ENCODE measurements around the gene FAM114A2.
"Not testable (repeated sequence)": the region's sequence is repeated elsewhere in the genome, so short reads cannot be mapped to it uniquely, and the experiment has no call there.

Gene FAM114A2

DNA sequence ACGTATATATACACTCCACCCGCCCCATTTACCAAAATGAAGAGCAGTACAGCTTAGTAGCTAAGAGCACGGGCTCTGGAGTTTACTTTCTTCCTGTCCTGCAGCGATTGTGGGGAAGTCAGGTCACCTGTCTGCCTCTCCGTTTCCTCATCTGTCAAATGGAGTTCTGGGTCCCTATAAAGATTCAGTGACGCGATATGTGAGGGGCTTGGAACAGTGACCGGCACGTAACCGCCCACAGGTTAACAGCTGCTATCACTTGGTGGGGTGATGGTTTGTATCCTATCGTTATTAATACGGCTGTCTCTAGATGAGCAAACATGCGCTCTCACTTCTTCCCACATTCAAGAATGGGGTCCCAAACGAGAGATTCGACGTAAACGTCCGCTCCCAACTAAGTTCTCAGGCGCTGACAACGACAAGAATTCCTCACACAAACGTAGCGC is 426 bp downstream of the FAM114A2 start:
- DNase-seq: peak; percentile 27
- Histone ChIP-seq H3K27me3 (replicated peaks) (no peaks in the 10 kb centered on the region), H3K4me3 (ENCODE audit: low read depth, low read length) (peak overlapping the region; percentile 95), H3K36me3 (replicated peaks) (no peaks in the 10 kb centered on the region), H3K27ac (peak overlapping the region; percentile 77)
- TF ChIP-seq, protein P1, sequence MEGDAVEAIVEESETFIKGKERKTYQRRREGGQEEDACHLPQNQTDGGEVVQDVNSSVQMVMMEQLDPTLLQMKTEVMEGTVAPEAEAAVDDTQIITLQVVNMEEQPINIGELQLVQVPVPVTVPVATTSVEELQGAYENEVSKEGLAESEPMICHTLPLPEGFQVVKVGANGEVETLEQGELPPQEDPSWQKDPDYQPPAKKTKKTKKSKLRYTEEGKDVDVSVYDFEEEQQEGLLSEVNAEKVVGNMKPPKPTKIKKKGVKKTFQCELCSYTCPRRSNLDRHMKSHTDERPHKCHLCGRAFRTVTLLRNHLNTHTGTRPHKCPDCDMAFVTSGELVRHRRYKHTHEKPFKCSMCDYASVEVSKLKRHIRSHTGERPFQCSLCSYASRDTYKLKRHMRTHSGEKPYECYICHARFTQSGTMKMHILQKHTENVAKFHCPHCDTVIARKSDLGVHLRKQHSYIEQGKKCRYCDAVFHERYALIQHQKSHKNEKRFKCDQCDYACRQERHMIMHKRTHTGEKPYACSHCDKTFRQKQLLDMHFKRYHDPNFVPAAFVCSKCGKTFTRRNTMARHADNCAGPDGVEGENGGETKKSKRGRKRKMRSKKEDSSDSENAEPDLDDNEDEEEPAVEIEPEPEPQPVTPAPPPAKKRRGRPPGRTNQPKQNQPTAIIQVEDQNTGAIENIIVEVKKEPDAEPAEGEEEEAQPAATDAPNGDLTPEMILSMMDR (IDR thresholded peaks at IDR 0.05; ENCODE audit: low read depth, low read length, missing control alignments): no peak
- in situ Hi-C loops (cut with HindIII; ENCODE audit: low pct_ligation_motif_present, low sequenced_read_pairs): no loop called here

DNA sequence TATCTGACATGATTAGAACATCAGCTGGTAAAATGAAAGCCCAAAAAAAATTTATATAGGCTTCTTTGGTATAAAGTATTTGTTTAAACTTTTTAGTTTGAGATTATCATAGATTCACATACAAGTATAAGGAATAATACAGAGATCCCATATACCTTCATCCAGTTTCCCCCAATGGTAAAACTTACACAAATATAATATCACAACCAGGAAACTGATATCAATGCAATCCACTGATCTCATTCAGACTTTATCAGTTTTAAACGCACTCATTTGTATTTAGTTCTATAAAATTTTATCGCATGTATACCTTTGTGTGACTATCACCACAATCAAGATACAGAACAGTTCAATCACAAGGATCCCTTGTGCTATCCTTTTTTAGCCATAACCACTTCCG is 3.8 kb downstream of the FAM114A2 start:
- Histone ChIP-seq H3K27me3 (replicated peaks) (no peaks in the 10 kb centered on the region), H3K4me3 (ENCODE audit: low read depth, low read length) (no peak overlapping the region), H3K27ac (no peak overlapping the region), H3K36me3 (replicated peaks) (peaks cover 6% of the 10 kb centered on the region)
- no peak for DNase-seq
- in situ Hi-C loops (cut with HindIII; ENCODE audit: low pct_ligation_motif_present, low sequenced_read_pairs): no loop called here
- TF ChIP-seq, protein P1 (IDR thresholded peaks at IDR 0.05; ENCODE audit: low read depth, low read length, missing control alignments): no peak

DNA sequence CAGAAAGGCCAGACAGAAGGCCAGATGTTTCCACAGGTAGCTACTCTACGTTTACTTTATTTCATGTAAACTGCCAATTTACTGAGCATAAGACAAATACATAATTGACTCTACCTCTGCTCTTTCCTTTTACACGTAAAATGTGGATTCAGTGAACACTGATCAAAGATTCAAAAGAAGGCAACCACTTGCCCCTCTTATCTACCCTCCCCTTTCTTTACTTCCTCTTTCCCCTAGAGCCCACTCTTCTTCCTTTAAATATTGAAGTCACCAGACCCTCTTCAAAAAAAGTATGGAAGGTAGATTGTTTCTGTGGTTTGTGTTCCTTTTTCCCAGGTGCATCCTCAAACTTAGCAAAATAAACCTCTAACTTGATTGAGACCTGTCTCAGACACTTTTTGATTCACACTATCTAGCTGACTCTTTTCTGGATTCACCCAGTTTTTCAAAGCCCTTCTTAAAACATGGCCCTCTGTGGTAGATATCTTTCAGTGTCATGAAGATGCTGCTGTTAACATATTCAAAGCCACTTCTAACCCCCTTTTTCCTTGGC is 6.7 kb downstream of the FAM114A2 start:
- TF ChIP-seq, protein P1 (IDR thresholded peaks at IDR 0.05; ENCODE audit: low read depth, low read length, missing control alignments): no peak
- peaks cover 11% of the 10 kb centered on the region for H3K36me3 ChIP-seq (replicated peaks)
- DNase-seq: no peak
- H3K27ac ChIP-seq: no peak overlapping the region
- H3K27me3 ChIP-seq (replicated peaks): no peaks in the 10 kb centered on the region
- in situ Hi-C loops (cut with HindIII; ENCODE audit: low pct_ligation_motif_present, low sequenced_read_pairs): no loop called here
- no peak overlapping the region for H3K4me3 ChIP-seq (ENCODE audit: low read depth, low read length)

DNA sequence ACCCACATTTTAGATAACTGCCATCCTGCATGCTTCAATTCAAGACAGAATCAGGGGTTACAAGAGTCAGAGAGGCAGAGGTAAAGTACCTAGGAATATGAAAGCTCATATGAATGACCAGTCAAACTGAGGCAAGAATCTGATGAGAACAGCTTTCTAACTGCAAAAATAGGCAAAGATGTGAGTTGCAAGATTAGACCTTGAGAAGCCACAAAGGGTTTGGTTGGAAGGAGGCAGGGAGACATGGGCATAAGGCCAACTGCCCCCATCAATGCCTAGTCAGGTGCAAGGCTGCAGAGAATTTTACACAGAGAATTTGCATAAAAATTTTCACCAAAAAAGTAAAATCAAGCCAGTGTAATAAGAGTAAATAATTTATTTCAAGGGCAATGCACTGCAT is 12.8 kb downstream of the FAM114A2 start:
- H3K27ac ChIP-seq: no peak overlapping the region
- peaks cover 11% of the 10 kb centered on the region for H3K36me3 ChIP-seq (replicated peaks)
- in situ Hi-C loops (cut with HindIII; ENCODE audit: low pct_ligation_motif_present, low sequenced_read_pairs): no loop called here
- no peaks in the 10 kb centered on the region for H3K27me3 ChIP-seq (replicated peaks)
- TF ChIP-seq, protein P1 (IDR thresholded peaks at IDR 0.05; ENCODE audit: low read depth, low read length, missing control alignments): no peak
- no peak overlapping the region for H3K4me3 ChIP-seq (ENCODE audit: low read depth, low read length)
- DNase-seq: no peak

DNA sequence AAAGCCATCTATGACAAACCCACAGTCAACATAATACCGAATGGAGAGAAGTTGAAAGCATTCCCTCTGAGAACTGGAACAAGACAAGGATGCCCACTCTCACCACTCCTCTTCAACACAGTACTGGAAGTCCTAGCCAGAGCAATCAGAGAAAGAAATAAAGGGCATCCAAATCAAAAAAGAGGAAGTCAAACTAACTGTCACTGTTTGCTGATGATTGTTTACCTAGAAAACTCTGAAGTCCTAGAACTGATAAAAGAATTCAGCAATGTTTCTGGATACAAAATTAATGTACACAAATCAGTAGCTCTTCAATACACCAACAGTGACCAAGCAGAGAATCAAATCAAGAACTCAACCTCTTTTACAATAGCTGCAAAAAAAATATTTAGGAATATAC is 19.8 kb downstream of the FAM114A2 start:
- H3K27me3 ChIP-seq (replicated peaks); DNase-seq; H3K4me3 ChIP-seq (ENCODE audit: low read depth, low read length); H3K36me3 ChIP-seq (replicated peaks); H3K27ac ChIP-seq; in situ Hi-C loops (cut with HindIII; ENCODE audit: low pct_ligation_motif_present, low sequenced_read_pairs): not testable (repeated sequence)

DNA sequence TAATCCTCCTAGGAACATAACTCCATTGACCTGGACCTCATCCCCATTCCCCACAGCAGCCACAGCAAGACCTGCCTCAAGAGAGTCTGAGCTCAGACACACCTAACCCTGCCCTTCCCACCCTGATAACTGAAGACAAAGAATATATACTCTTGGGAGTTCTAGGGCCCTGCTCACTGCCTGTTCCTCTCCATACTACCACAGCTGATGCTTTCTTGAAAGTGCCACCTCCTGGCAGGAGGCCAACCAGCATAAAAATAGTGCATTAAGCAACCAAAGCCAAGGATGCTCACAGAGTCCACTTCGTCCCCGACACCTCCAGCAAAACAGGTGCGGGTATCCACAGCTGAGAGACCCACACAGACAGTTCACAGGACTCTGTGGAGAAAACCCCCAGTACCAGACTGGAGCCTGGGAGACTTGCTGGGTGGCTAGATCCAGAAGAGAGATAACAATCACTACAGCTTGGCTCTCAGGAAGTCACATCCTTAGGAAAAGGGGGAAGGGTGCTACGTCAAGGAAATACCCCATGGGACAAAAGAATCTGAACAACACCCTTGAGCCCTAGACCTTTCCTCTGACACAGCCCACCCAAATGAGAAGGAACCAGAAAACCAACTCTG is 23.5 kb downstream of the FAM114A2 start:
- TF ChIP-seq, protein P1 (IDR thresholded peaks at IDR 0.05; ENCODE audit: low read depth, low read length, missing control alignments): no peak
- Histone ChIP-seq H3K27ac (no peak overlapping the region), H3K27me3 (replicated peaks) (no peaks in the 10 kb centered on the region), H3K36me3 (replicated peaks) (no peaks in the 10 kb centered on the region), H3K4me3 (ENCODE audit: low read depth, low read length) (no peak overlapping the region)
- DNase-seq: no peak
- in situ Hi-C loops (cut with HindIII; ENCODE audit: low pct_ligation_motif_present, low sequenced_read_pairs): no loop called here

Measured in brain microvascular endothelial cell (primary cell).